Caco-2 (cell line): ENCODE data around the gene EME1. TPM values are rescaled to one million over a fixed set of nuclear protein-coding genes. Genes with fewer than 3 reads are reported as not detected.

Source experiments
- BruUV-seq: library from RNA; stranded (reverse); fragments of 400-500 nt; replicated peaks from 2 replicates; lab custom pipeline; 2021; lab: Mats Ljungman, UMichigan
- CTCF ChIA-PET: fragments of 300-600 bp; sonication (Branson Sonifier 250); formaldehyde crosslinking; loops from one replicate; lab custom pipeline; 2022; ENCODE audit warnings: antibody characterized with exemption; lab: Charles Lee
- POLR2A ChIA-PET: fragments of 300-600 bp; sonication (Branson Sonifier 250); formaldehyde crosslinking; loops from one replicate; lab custom pipeline; 2022; ENCODE audit warnings: antibody characterized with exemption; lab: Charles Lee
- DNase-seq, 2 experiments: peaks; one replicate each; pipeline versions ENCODE4 v3.0.0 to v3.0.0-alpha.2; 2020 to 2022
- H3K27me3 ChIP-seq: replicated peaks from 2 replicates; pipeline ENCODE4 v1.6.0; 2011; ENCODE audit warnings: low read length; ENCODE audit not compliant: control insufficient read depth, insufficient read depth
- H3K36me3 ChIP-seq: 2 replicates; pipeline ENCODE4 v1.5.1; 2011; ENCODE audit warnings: low read length; ENCODE audit not compliant: control insufficient read depth, insufficient read depth
- H3K4me1 ChIP-seq: fragments of 250-450 bp; sonication (Bioruptor Pico); 2 replicates; pipeline ENCODE4 v1.5.1; 2020; ENCODE audit warnings: mild to moderate bottlenecking
- H3K4me3 ChIP-seq: 2 replicates; pipeline ENCODE4 v1.5.1; 2011; ENCODE audit warnings: low read depth, mild to moderate bottlenecking, control low read depth, low read length
- H3K9me3 ChIP-seq: fragments of 250-450 bp; sonication (Bioruptor Pico); 2 replicates; pipeline ENCODE4 v1.5.1; 2020; ENCODE audit warnings: mild to moderate bottlenecking, moderate library complexity
- H3K27ac Mint-ChIP-seq: one replicate; pipeline ENCODE4 v1.8.0; 2022; ENCODE audit warnings: mixed read lengths; ENCODE audit not compliant: unreplicated experiment
- H3K27me3 Mint-ChIP-seq: one replicate; pipeline ENCODE4 v1.8.0; 2022; ENCODE audit warnings: mixed read lengths; ENCODE audit not compliant: insufficient read depth, unreplicated experiment
- H3K36me3 Mint-ChIP-seq: one replicate; pipeline ENCODE4 v1.8.0; 2022; ENCODE audit warnings: mild to moderate bottlenecking, mixed read lengths; ENCODE audit not compliant: insufficient read depth, unreplicated experiment
- H3K4me1 Mint-ChIP-seq: one replicate; pipeline ENCODE4 v1.8.0; 2022; ENCODE audit warnings: low read depth, mixed read lengths; ENCODE audit not compliant: unreplicated experiment
- H3K4me3 Mint-ChIP-seq: one replicate; pipeline ENCODE4 v1.8.0; 2022; ENCODE audit warnings: mild to moderate bottlenecking, moderate library complexity, mixed read lengths; ENCODE audit not compliant: unreplicated experiment
- H3K9me3 Mint-ChIP-seq: one replicate; pipeline ENCODE4 v1.8.0; 2022; ENCODE audit warnings: mixed read lengths; ENCODE audit not compliant: unreplicated experiment
- intact Hi-C: fragments of 100-400 bp; cut with micrococcal nuclease; formaldehyde crosslinking; loops from one replicate; pipeline ENCODE4 v1.10.0; 2022; ENCODE audit not compliant: unreplicated experiment
- total RNA-seq: library from RNA; stranded (reverse); gene quantifications from 2 replicates; pipeline ENCODE4 v1.2.3, GENCODE V29; 2022
- TF ChIP-seq, protein P1 (sequence below), 2 experiments: fragments of 200-600 bp in 1 of 2; IDR thresholded peaks; 1 replicate in 1 of 2; 2 replicates in 1 of 2; pipeline versions ENCODE4 v1.5.1 to v1.8.0; 2011 to 2022; ENCODE audit warnings: antibody characterized with exemption in 1 of 2, control low read depth in 1 of 2, inconsistent platforms in 1 of 2, low read depth in 1 of 2, low read length in 1 of 2, mild to moderate bottlenecking in 1 of 2, moderate library complexity in 1 of 2; ENCODE audit not compliant: insufficient read depth in 1 of 2, severe bottlenecking in 1 of 2, unreplicated experiment in 1 of 2

Gene EME1
- total RNA-seq, 1 experiment from 2014 or later = 48.5 TPM

DNA sequence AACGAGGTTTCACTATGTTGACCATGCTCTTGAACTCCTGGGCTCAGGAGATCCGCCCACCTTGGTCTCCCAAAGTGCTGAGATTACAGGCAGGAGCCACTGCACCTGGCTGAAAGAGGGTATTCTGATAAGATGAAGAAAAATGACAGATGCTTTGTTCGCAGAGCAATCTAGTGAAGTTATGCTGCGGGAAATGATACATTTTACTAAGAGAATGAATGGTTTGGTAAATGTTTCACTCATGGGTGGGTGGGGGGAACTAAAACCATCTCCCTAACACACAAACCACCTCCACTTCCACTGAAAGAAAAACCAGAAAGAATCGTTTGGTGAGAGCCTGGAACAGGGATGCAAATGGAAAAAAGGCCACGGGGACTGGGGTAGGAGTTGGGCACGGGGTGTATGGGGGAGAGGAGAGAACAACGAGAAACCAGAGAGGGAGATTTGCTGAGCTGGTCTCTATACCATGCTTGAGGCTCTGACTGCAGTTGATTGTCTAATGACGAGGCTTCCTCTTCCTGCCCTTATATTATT, 46.1 kb upstream of the EME1 start:
- Mint-ChIP-seq H3K4me1 (peaks cover 5% of the 10 kb centered on the region), H3K27ac (no peak overlapping the region), H3K4me3 (no peak overlapping the region), H3K27me3 (peaks cover 4% of the 10 kb centered on the region), H3K9me3 (no peaks in the 10 kb centered on the region), H3K36me3 (no peaks in the 10 kb centered on the region)
- no TSS peak for BruUV-seq
- TF ChIP-seq, protein P1, sequence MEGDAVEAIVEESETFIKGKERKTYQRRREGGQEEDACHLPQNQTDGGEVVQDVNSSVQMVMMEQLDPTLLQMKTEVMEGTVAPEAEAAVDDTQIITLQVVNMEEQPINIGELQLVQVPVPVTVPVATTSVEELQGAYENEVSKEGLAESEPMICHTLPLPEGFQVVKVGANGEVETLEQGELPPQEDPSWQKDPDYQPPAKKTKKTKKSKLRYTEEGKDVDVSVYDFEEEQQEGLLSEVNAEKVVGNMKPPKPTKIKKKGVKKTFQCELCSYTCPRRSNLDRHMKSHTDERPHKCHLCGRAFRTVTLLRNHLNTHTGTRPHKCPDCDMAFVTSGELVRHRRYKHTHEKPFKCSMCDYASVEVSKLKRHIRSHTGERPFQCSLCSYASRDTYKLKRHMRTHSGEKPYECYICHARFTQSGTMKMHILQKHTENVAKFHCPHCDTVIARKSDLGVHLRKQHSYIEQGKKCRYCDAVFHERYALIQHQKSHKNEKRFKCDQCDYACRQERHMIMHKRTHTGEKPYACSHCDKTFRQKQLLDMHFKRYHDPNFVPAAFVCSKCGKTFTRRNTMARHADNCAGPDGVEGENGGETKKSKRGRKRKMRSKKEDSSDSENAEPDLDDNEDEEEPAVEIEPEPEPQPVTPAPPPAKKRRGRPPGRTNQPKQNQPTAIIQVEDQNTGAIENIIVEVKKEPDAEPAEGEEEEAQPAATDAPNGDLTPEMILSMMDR (IDR thresholded peaks at IDR 0.05; ENCODE audit: insufficient read depth in 1 of 2, low read depth in 1 of 2, low read length in 1 of 2, severe bottlenecking in 1 of 2, unreplicated experiment in 1 of 2) = no peak
- CTCF ChIA-PET = interaction anchor here (0.7 to 1.2 kb wide), 2 partner anchors 15 to 165 kb away, joined by 4 to 7 read pairs; no protein-coding TSS in a partner anchor
- no peak for DNase-seq
- Histone ChIP-seq H3K4me1 (no peaks in the 10 kb centered on the region), H3K36me3 (no peaks in the 10 kb centered on the region), H3K9me3 (no peaks in the 10 kb centered on the region), H3K4me3 (no peak overlapping the region), H3K27me3 (no peaks in the 10 kb centered on the region)
- intact Hi-C loops = no loop called here
- POLR2A ChIA-PET = no interaction called here

DNA sequence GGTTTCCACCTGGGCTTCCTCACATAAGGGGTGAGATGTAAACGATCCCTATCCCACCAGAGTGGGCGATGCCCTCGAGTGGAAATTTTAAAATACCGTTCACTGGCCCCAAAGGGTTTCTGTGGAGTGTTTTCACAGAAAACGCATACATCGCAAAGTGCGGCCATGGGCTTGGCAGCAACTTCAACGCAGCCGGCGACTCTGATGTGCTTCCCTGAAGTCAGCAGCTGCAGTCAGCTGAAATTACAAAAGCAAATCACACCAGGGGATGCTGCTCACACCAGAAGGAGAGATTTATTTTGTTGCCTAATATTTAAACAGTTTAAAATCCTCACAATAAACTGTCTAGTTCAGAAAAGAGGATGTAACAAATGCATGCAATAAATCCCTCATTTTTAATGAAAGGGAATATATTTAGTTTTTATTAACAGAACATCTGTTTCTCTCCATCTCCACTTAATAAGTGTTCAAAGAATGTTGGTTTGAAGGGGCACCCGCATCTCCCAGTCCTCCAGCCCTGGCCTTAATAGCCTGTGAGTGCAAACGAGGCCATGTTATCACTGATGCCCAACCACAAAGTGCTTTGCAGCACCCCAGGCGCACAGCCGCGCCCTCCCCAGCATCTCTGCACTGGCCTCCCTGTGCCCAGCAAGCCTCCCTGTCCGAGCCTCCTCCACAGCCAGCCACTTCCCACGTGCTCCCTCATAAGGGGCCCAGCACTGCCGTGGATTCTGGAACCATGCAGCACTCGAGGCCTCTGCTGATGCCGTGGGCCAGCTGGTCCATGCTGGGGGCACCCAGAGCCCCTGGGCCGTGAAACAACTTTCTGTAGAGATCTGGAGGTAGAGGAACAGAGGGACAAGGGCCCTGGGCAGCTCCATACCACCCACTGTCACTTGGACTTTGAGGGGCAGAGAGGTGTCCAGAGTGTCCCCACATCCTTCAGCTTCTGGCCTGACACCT, 44.4 kb upstream of the EME1 start:
- Histone ChIP-seq H3K27me3 (no peaks in the 10 kb centered on the region), H3K4me1 (no peaks in the 10 kb centered on the region), H3K36me3 (no peaks in the 10 kb centered on the region), H3K9me3 (no peaks in the 10 kb centered on the region), H3K4me3 (no peak overlapping the region)
- no TSS peak for BruUV-seq
- Mint-ChIP-seq H3K27ac (no peak overlapping the region), H3K9me3 (no peaks in the 10 kb centered on the region), H3K36me3 (no peaks in the 10 kb centered on the region), H3K27me3 (peaks cover 6% of the 10 kb centered on the region), H3K4me1 (peaks cover 5% of the 10 kb centered on the region), H3K4me3 (no peak overlapping the region)
- POLR2A ChIA-PET = no interaction called here
- intact Hi-C loops = no loop called here
- peak in 1 of 2 experiments; percentile 43 for DNase-seq
- CTCF ChIA-PET = interaction anchor here (0.6 to 1.1 kb wide), 2 partner anchors 58 to 69 kb away, joined by 3 read pairs; partner anchors contain the start of gene LRRC59
- TF ChIP-seq, protein P1 (IDR thresholded peaks at IDR 0.05; ENCODE audit: insufficient read depth in 1 of 2, low read depth in 1 of 2, low read length in 1 of 2, severe bottlenecking in 1 of 2, unreplicated experiment in 1 of 2) = no peak

DNA sequence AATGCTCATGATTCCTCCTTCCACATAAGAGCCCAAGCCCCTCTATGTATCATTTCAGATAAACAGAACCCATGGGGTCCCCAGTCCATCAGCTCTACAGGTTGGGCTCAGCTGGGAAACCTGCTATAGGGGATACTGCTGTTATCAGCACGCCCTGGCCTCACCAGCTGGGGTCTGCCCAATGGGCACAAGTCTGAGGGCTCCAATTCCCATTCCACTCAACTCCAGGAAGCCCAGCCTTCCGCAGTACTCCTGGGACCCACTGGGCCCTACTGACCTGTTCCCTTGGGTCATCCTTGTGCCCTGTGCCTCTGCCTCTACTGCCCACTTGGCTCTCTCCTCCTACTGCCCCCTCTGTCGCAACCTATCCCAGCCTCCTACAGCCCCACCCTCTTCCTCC, 43.3 kb upstream of the EME1 start:
- H3K36me3 Mint-ChIP-seq = no peaks in the 10 kb centered on the region
- Histone ChIP-seq H3K4me1 (no peaks in the 10 kb centered on the region), H3K36me3 (no peaks in the 10 kb centered on the region), H3K4me3 (no peak overlapping the region), H3K9me3 (no peaks in the 10 kb centered on the region), H3K27me3 (no peaks in the 10 kb centered on the region)
- intact Hi-C loops = no loop called here
- H3K4me3 Mint-ChIP-seq = no peak overlapping the region
- H3K27ac Mint-ChIP-seq = no peak overlapping the region
- H3K9me3 Mint-ChIP-seq = no peaks in the 10 kb centered on the region
- CTCF ChIA-PET = interaction anchor here (1.1 kb wide), 1 partner anchor 68 kb away, joined by 3 read pairs; the partner anchor contains the start of gene LRRC59
- no TSS peak for BruUV-seq
- H3K4me1 Mint-ChIP-seq = peaks cover 5% of the 10 kb centered on the region
- TF ChIP-seq, protein P1 (IDR thresholded peaks at IDR 0.05; ENCODE audit: insufficient read depth in 1 of 2, low read depth in 1 of 2, low read length in 1 of 2, severe bottlenecking in 1 of 2, unreplicated experiment in 1 of 2) = no peak
- POLR2A ChIA-PET = no interaction called here
- peaks cover 9% of the 10 kb centered on the region for H3K27me3 Mint-ChIP-seq
- peak in 1 of 2 experiments; percentile 43 for DNase-seq
